GM19328 (cell line): ENCODE results near the gene ITIH3.

Source experiments
- ATAC-seq: cut with Tn5 transposase; IDR thresholded peaks from one replicate; pipeline ENCODE4 v1.9.1; 2021; ENCODE audit warnings: mild to moderate bottlenecking, moderate library complexity; ENCODE audit not compliant: unreplicated experiment

ITIH3 gene

GRCh38 chr3:52792961-52793695 lies 1.5 kb upstream of the ITIH3 start:
- no peak for ATAC-seq

- no peak for ATAC-seq
Observed at GRCh38 chr3:52793702-52794611, 639 bp upstream of the ITIH3 start.

GRCh38 chr3:52795298-52795900 lies 803 bp downstream of the ITIH3 start:
- ATAC-seq, result no peak

- no peak for ATAC-seq
Observed at GRCh38 chr3:52796411-52796810, 1.8 kb downstream of the ITIH3 start.

- ATAC-seq, result no peak
Observed at GRCh38 chr3:52798376-52798977, 3.9 kb downstream of the ITIH3 start.

GRCh38 chr3:52798978-52799476 lies 4.4 kb downstream of the ITIH3 start:
- ATAC-seq, result no peak

GRCh38 chr3:52800079-52800478 lies 5.5 kb downstream of the ITIH3 start:
- no peak for ATAC-seq

- ATAC-seq, result no peak
Observed at GRCh38 chr3:52801839-52802238, 7.2 kb downstream of the ITIH3 start.

GRCh38 chr3:52805270-52806039 lies 10.9 kb downstream of the ITIH3 start:
- ATAC-seq, result no peak

GRCh38 chr3:52809149-52809548 lies 14.6 kb downstream of the ITIH3 start:
- ATAC-seq, result no peak

GRCh38 chr3:52809662-52810377 lies 15.2 kb downstream of the ITIH3 start:
- ATAC-seq, result no peak

GRCh38 chr3:52810923-52811322 lies 16.3 kb downstream of the ITIH3 start:
- ATAC-seq, result no peak

- no peak for ATAC-seq
Observed at GRCh38 chr3:52811452-52812011, 16.9 kb downstream of the ITIH3 start.

- no peak for ATAC-seq
Observed at GRCh38 chr3:52813810-52814209, 19.2 kb downstream of the ITIH3 start.

- ATAC-seq, result no peak
Observed at GRCh38 chr3:52816199-52816598, 21.6 kb downstream of the ITIH3 start.

- ATAC-seq, result no peak
Observed at GRCh38 chr3:52816654-52817053, 22.1 kb downstream of the ITIH3 start.

- ATAC-seq, result no peak
Observed at GRCh38 chr3:52817221-52817620, 22.6 kb downstream of the ITIH3 start.

GRCh38 chr3:52817860-52818259 lies 23.3 kb downstream of the ITIH3 start:
- ATAC-seq, result no peak

- ATAC-seq, result no peak
Observed at GRCh38 chr3:52819936-52820335, 25.3 kb downstream of the ITIH3 start.
